ENCODE results near the gene PTPRG. TPM values are rescaled to one million over a fixed set of nuclear protein-coding genes. Genes with fewer than 3 reads are reported as not detected.

PTPRG gene
- total RNA-seq, 1 experiment from 2014 or later, result 32.1 TPM

DNA sequence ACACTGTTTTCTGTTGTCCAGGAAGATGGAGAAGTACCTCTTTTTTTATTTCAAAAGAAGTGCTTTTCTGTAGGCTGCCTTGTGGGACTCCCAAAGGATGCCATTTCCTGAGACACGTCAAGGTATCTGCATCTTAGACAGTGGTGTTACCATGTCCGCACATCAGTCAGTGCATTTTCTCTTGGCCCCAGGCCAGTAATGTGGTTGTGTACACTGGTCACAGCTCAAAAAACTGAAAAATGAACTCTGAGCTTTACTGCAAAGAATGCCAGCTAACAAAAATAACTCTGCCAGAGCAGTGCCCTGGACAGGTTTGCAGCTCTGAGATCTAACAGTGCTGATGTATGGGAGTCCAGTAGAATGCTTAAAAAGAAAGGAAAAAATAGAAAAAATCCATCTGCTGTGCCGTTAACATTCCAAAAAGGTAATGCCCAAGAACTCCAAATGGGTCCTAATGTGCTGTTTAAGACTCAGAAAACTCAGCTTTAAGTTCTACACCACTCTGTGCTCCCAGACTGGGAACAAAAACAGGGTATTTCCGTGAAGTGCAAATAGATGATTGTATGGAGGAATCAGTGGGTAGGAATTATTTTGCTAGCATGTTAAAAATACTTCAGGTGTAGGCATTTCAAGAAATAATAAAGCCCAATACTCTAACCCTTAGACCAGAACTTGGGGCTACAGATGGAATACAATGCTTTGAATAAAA lies 496.1 kb downstream of the PTPRG start:
- RAD21 ChIA-PET (ENCODE audit: low non-redundant PET in 1 of 2, low total read pairs in 2 of 2, uncharacterized antibody in 2 of 2, unreplicated experiment in 2 of 2), result no interaction called here
- POLR2A ChIA-PET, result no interaction called here
- no peaks in the 10 kb centered on the region for H3K27me3 ChIP-seq (ENCODE audit: insufficient read depth, low read length)
- CTCF ChIA-PET, result no interaction called here
- no peak overlapping the region for H3K4me3 ChIP-seq (replicated peaks in 1 of 2; ENCODE audit: low read depth in 1 of 2, low read length in 2 of 2)
- no peak overlapping the region for H2AFZ ChIP-seq (ENCODE audit: low read depth, low read length, poor library complexity, severe bottlenecking)
- TF ChIP-seq TCF7L2 (IDR thresholded peaks at IDR 0.05; ENCODE audit: borderline replicate concordance, extremely low read depth, insufficient read depth, insufficient read length), result no peak
- TF ChIP-seq JUND (IDR thresholded peaks at IDR 0.05), result no peak
- no peak for TF ChIP-seq ELF1 (IDR thresholded peaks at IDR 0.05; ENCODE audit: borderline replicate concordance, low read depth)
- H3K9me3 ChIP-seq (ENCODE audit: control insufficient read depth in 1 of 2, insufficient read depth in 1 of 2, low read depth in 1 of 2, low read length in 2 of 2), result no peaks in the 10 kb centered on the region
- DNase-seq (ENCODE audit: low read depth, low spot score) (no peak), ATAC-seq (no peak)
- no peak overlapping the region for H3K4me2 ChIP-seq (ENCODE audit: low read length)
- intact Hi-C loops (cut with micrococcal nuclease), result no loop called here
- no peaks in the 10 kb centered on the region for H3K79me2 ChIP-seq (ENCODE audit: insufficient read depth, low read length)
- BruUV-seq (replicated peaks), result no TSS peak
- H4K20me1 ChIP-seq (ENCODE audit: insufficient read depth), result 0 out of 2 replicates have a peak, but pooled peaks cover 4% of the 10 kb centered on the region
- no peak overlapping the region for H3K9ac ChIP-seq (ENCODE audit: low read length)
- H3K27ac ChIP-seq (ENCODE audit: low read depth, low read length), result no peak overlapping the region
- no peaks in the 10 kb centered on the region for H3K36me3 ChIP-seq (ENCODE audit: control insufficient read depth in 1 of 2, insufficient read depth in 2 of 2, low read length in 2 of 2)
- H3K9me2 ChIP-seq (ENCODE audit: insufficient read depth), result no peaks in the 10 kb centered on the region
- no peaks in the 10 kb centered on the region for H3K4me1 ChIP-seq (ENCODE audit: control insufficient read depth in 1 of 2, insufficient read depth in 2 of 2, low read length in 2 of 2)

- TF ChIP-seq, protein P1, sequence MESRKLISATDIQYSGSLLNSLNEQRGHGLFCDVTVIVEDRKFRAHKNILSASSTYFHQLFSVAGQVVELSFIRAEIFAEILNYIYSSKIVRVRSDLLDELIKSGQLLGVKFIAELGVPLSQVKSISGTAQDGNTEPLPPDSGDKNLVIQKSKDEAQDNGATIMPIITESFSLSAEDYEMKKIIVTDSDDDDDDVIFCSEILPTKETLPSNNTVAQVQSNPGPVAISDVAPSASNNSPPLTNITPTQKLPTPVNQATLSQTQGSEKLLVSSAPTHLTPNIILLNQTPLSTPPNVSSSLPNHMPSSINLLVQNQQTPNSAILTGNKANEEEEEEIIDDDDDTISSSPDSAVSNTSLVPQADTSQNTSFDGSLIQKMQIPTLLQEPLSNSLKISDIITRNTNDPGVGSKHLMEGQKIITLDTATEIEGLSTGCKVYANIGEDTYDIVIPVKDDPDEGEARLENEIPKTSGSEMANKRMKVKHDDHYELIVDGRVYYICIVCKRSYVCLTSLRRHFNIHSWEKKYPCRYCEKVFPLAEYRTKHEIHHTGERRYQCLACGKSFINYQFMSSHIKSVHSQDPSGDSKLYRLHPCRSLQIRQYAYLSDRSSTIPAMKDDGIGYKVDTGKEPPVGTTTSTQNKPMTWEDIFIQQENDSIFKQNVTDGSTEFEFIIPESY (IDR thresholded peaks at IDR 0.05; ENCODE audit: extremely low read depth, insufficient replicate concordance, low read length), result no peak
- TF ChIP-seq POLR2AphosphoS5 (IDR thresholded peaks at IDR 0.05; ENCODE audit: low read depth, low read length) (no peak), JUND (IDR thresholded peaks at IDR 0.05) (no peak), CBX3 (IDR thresholded peaks at IDR 0.05; ENCODE audit: low read depth) (no peak), SRF (IDR thresholded peaks at IDR 0.05; ENCODE audit: low read depth) (no peak), FOSL1 (IDR thresholded peaks at IDR 0.05; ENCODE audit: low read depth) (no peak), CEBPB (IDR thresholded peaks at IDR 0.05; ENCODE audit: low read depth) (no peak), ATF3 (IDR thresholded peaks at IDR 0.05) (no peak), RAD21 (IDR thresholded peaks at IDR 0.05; ENCODE audit: low read depth) (no peak), SIN3A (IDR thresholded peaks at IDR 0.05; ENCODE audit: low read depth) (no peak)
- TF ChIP-seq, protein P2, sequence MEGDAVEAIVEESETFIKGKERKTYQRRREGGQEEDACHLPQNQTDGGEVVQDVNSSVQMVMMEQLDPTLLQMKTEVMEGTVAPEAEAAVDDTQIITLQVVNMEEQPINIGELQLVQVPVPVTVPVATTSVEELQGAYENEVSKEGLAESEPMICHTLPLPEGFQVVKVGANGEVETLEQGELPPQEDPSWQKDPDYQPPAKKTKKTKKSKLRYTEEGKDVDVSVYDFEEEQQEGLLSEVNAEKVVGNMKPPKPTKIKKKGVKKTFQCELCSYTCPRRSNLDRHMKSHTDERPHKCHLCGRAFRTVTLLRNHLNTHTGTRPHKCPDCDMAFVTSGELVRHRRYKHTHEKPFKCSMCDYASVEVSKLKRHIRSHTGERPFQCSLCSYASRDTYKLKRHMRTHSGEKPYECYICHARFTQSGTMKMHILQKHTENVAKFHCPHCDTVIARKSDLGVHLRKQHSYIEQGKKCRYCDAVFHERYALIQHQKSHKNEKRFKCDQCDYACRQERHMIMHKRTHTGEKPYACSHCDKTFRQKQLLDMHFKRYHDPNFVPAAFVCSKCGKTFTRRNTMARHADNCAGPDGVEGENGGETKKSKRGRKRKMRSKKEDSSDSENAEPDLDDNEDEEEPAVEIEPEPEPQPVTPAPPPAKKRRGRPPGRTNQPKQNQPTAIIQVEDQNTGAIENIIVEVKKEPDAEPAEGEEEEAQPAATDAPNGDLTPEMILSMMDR (IDR thresholded peaks at IDR 0.05 in 2 of 3, conservative IDR thresholded peaks at IDR 0.05 in 1 of 3; ENCODE audit: borderline replicate concordance in 1 of 3, insufficient read depth in 1 of 3, low read depth in 2 of 3, low read length in 2 of 3), result no peak
- TF ChIP-seq, protein P3, sequence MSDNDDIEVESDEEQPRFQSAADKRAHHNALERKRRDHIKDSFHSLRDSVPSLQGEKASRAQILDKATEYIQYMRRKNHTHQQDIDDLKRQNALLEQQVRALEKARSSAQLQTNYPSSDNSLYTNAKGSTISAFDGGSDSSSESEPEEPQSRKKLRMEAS (IDR thresholded peaks at IDR 0.05), result no peak
- no peaks in the 10 kb centered on the region for H3K4me1 ChIP-seq (ENCODE audit: control insufficient read depth in 1 of 2, insufficient read depth in 2 of 2, low read length in 2 of 2)
- H3K27ac ChIP-seq (ENCODE audit: low read depth, low read length), result no peak overlapping the region
- no peaks in the 10 kb centered on the region for H3K9me2 ChIP-seq (ENCODE audit: insufficient read depth)
- no peaks in the 10 kb centered on the region for H3K79me2 ChIP-seq (ENCODE audit: insufficient read depth, low read length)
- no peak for ATAC-seq
- H3K4me2 ChIP-seq (ENCODE audit: low read length), result no peak overlapping the region
- no peak overlapping the region for H3K9ac ChIP-seq (ENCODE audit: low read length)
- no peak for DNase-seq (ENCODE audit: low read depth, low spot score)
- no peak overlapping the region for H3K4me3 ChIP-seq (replicated peaks in 1 of 2; ENCODE audit: low read depth in 1 of 2, low read length in 2 of 2)
- no peak overlapping the region for H2AFZ ChIP-seq (ENCODE audit: low read depth, low read length, poor library complexity, severe bottlenecking)
- POLR2A ChIA-PET, result no interaction called here
- H4K20me1 ChIP-seq (ENCODE audit: insufficient read depth), result no peaks in the 10 kb centered on the region
- no peaks in the 10 kb centered on the region for H3K36me3 ChIP-seq (ENCODE audit: control insufficient read depth in 1 of 2, insufficient read depth in 2 of 2, low read length in 2 of 2)
- no peaks in the 10 kb centered on the region for H3K27me3 ChIP-seq (ENCODE audit: insufficient read depth, low read length)
- CTCF ChIA-PET, result interaction anchor here (1.3 kb wide), 1 partner anchor 15 kb away, joined by 4 read pairs; no protein-coding TSS in a partner anchor
- no peaks in the 10 kb centered on the region for H3K9me3 ChIP-seq (ENCODE audit: control insufficient read depth in 1 of 2, insufficient read depth in 1 of 2, low read depth in 1 of 2, low read length in 2 of 2)
- RAD21 ChIA-PET (ENCODE audit: low non-redundant PET in 1 of 2, low total read pairs in 2 of 2, uncharacterized antibody in 2 of 2, unreplicated experiment in 2 of 2), result no interaction called here
- intact Hi-C loops (cut with micrococcal nuclease), result no loop called here
- BruUV-seq (replicated peaks), result no TSS peak
These were observed 504.8 kb downstream of the PTPRG start for GRCh38 chr3:62065985-62066693.
